PC-9 (cell line): ENCODE measurements around the gene RAD21L1. TPM values are rescaled to one million over a fixed set of nuclear protein-coding genes. Genes with fewer than 3 reads are reported as not detected.

Experiments used
- BruUV-seq: library from RNA; stranded (reverse); fragments of 400-500 nt; replicated peaks from 2 replicates; lab custom pipeline; 2021; lab: Mats Ljungman, UMichigan
- CTCF ChIA-PET: fragments of 300-600 bp; sonication (Branson Sonifier 250); formaldehyde crosslinking; loops from one replicate; lab custom pipeline; 2022; ENCODE audit warnings: antibody characterized with exemption; lab: Charles Lee
- POLR2A ChIA-PET: fragments of 300-600 bp; sonication (Branson Sonifier 250); formaldehyde crosslinking; loops from one replicate; lab custom pipeline; 2022; ENCODE audit warnings: antibody characterized with exemption; ENCODE audit not compliant: unreplicated experiment; lab: Charles Lee
- DNase-seq, 2 experiments: peaks; one replicate each; pipeline versions ENCODE4 v3.0.0 to v3.0.0-alpha.2; 2015 to 2022; ENCODE audit warnings: mixed read lengths in 1 of 2
- H2AFZ ChIP-seq: fragments of 200-600 bp; sonication (generic); 2 replicates; pipeline ENCODE4 v1.8.1; 2017; ENCODE audit warnings: antibody characterized with exemption
- H3F3A ChIP-seq: fragments of 200-600 bp; sonication (generic); 2 replicates; pipeline ENCODE4 v1.8.1; 2017; ENCODE audit warnings: antibody characterized with exemption, mild to moderate bottlenecking, low read depth; ENCODE audit not compliant: insufficient read depth
- H3K27ac ChIP-seq: fragments of 200-600 bp; sonication (generic); 2 replicates; pipeline ENCODE4 v1.6.1; 2016; ENCODE audit warnings: mixed run types
- H3K27me3 ChIP-seq: fragments of 200-600 bp; sonication (generic); 2 replicates; pipeline ENCODE4 v1.6.1; 2016; ENCODE audit warnings: low read depth, mixed run types; ENCODE audit not compliant: insufficient read depth
- H3K36me3 ChIP-seq: fragments of 200-600 bp; sonication (generic); 2 replicates; pipeline ENCODE4 v1.6.1; 2016; ENCODE audit warnings: low read depth, mixed run types
- H3K4me1 ChIP-seq: fragments of 200-600 bp; sonication (generic); replicated peaks from 2 replicates; pipeline ENCODE4 v1.6.1; 2016; ENCODE audit warnings: mixed run types; ENCODE audit not compliant: insufficient read depth
- H3K4me2 ChIP-seq: fragments of 200-600 bp; sonication (generic); 2 replicates; pipeline ENCODE4 v1.6.1; 2017; ENCODE audit warnings: mixed run types
- H3K4me3 ChIP-seq: fragments of 200-600 bp; sonication (generic); 2 replicates; pipeline ENCODE4 v1.6.1; 2016; ENCODE audit warnings: mixed run types
- H3K79me2 ChIP-seq: fragments of 200-600 bp; sonication (generic); 2 replicates; pipeline ENCODE4 v1.6.1; 2017; ENCODE audit warnings: low read depth, mixed run types
- H3K9me2 ChIP-seq: fragments of 200-600 bp; sonication (generic); 2 replicates; pipeline ENCODE4 v1.8.1; 2017; ENCODE audit warnings: mild to moderate bottlenecking; ENCODE audit not compliant: insufficient read depth
- H3K9me3 ChIP-seq: fragments of 200-600 bp; sonication (generic); 2 replicates; pipeline ENCODE4 v1.8.1; 2016; ENCODE audit warnings: low read depth; ENCODE audit not compliant: insufficient read depth
- H4K20me1 ChIP-seq: fragments of 200-600 bp; sonication (generic); 2 replicates; pipeline ENCODE4 v1.8.1; 2017; ENCODE audit not compliant: insufficient read depth
- EZH2 ChIP-seq: fragments of 200-600 bp; sonication (generic); IDR thresholded peaks from 2 replicates; pipeline ENCODE4 v1.8.0; 2017; ENCODE audit warnings: antibody characterized with exemption, low read depth
- intact Hi-C: fragments of 100-400 bp; cut with micrococcal nuclease; formaldehyde crosslinking; loops from one replicate; pipeline ENCODE4 v1.10.0; 2022; ENCODE audit not compliant: unreplicated experiment
- total RNA-seq: library from RNA; stranded (reverse); gene quantifications from 2 replicates; pipeline ENCODE4 v1.2.3, GENCODE V29; 2021
- TF ChIP-seq, protein P1 (sequence below): fragments of 200-600 bp; sonication (generic); conservative IDR thresholded peaks from 2 replicates; pipeline ENCODE4 v1.6.1; 2017; ENCODE audit warnings: mixed run types, antibody characterized with exemption, mild to moderate bottlenecking, moderate library complexity

RAD21L1 gene
- total RNA-seq, 1 experiment from 2014 or later: not detected

- Histone ChIP-seq H3F3A (no peaks in the 10 kb centered on the region; the same call in 1 of the 2 replicates), H2AFZ (no peak overlapping the region), H3K4me2 (no peak overlapping the region), H4K20me1 (no peaks in the 10 kb centered on the region), H3K27me3 (no peaks in the 10 kb centered on the region), H3K27ac (no peak overlapping the region), H3K9me3 (no peaks in the 10 kb centered on the region), H3K36me3 (no peaks in the 10 kb centered on the region), H3K9me2 (no peaks in the 10 kb centered on the region), H3K4me1 (no peaks in the 10 kb centered on the region), H3K4me3 (no peak overlapping the region), H3K79me2 (no peaks in the 10 kb centered on the region)
- DNase-seq: no peak
- TF ChIP-seq, protein P1, sequence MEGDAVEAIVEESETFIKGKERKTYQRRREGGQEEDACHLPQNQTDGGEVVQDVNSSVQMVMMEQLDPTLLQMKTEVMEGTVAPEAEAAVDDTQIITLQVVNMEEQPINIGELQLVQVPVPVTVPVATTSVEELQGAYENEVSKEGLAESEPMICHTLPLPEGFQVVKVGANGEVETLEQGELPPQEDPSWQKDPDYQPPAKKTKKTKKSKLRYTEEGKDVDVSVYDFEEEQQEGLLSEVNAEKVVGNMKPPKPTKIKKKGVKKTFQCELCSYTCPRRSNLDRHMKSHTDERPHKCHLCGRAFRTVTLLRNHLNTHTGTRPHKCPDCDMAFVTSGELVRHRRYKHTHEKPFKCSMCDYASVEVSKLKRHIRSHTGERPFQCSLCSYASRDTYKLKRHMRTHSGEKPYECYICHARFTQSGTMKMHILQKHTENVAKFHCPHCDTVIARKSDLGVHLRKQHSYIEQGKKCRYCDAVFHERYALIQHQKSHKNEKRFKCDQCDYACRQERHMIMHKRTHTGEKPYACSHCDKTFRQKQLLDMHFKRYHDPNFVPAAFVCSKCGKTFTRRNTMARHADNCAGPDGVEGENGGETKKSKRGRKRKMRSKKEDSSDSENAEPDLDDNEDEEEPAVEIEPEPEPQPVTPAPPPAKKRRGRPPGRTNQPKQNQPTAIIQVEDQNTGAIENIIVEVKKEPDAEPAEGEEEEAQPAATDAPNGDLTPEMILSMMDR: no peak
- TF ChIP-seq EZH2: no peak
- CTCF ChIA-PET: no interaction called here
- POLR2A ChIA-PET: interaction anchor here (0.5 to 0.8 kb wide), 2 partner anchors 32 to 732 kb away, joined by 4 to 6 read pairs; no protein-coding TSS in a partner anchor
- BruUV-seq: no TSS peak
- intact Hi-C loops: no loop called here
Observed at GRCh38 chr20:1274485-1275311, 48.9 kb downstream of the RAD21L1 start.

GRCh38 chr20:1275919-1276318 lies 50.1 kb downstream of the RAD21L1 start:
- no peak overlapping the region for H3K4me3 ChIP-seq
- no peaks in the 10 kb centered on the region for H3K9me2 ChIP-seq
- H3F3A ChIP-seq: no peaks in the 10 kb centered on the region; the same call in 1 of the 2 replicates
- H3K4me2 ChIP-seq: no peak overlapping the region
- H3K79me2 ChIP-seq: no peaks in the 10 kb centered on the region
- H3K4me1 ChIP-seq: no peaks in the 10 kb centered on the region
- no peak overlapping the region for H3K27ac ChIP-seq
- no peaks in the 10 kb centered on the region for H3K9me3 ChIP-seq
- ChIA-PET CTCF (no interaction called here), POLR2A (interaction anchor here (0.8 kb wide), 1 partner anchor 34 kb away, joined by 6 read pairs; no protein-coding TSS in a partner anchor)
- no peaks in the 10 kb centered on the region for H3K36me3 ChIP-seq
- no peak overlapping the region for H2AFZ ChIP-seq
- intact Hi-C loops: no loop called here
- TF ChIP-seq EZH2: no peak
- TF ChIP-seq, protein P1: no peak
- DNase-seq: no peak
- no TSS peak for BruUV-seq
- no peaks in the 10 kb centered on the region for H3K27me3 ChIP-seq
- no peaks in the 10 kb centered on the region for H4K20me1 ChIP-seq

DNA sequence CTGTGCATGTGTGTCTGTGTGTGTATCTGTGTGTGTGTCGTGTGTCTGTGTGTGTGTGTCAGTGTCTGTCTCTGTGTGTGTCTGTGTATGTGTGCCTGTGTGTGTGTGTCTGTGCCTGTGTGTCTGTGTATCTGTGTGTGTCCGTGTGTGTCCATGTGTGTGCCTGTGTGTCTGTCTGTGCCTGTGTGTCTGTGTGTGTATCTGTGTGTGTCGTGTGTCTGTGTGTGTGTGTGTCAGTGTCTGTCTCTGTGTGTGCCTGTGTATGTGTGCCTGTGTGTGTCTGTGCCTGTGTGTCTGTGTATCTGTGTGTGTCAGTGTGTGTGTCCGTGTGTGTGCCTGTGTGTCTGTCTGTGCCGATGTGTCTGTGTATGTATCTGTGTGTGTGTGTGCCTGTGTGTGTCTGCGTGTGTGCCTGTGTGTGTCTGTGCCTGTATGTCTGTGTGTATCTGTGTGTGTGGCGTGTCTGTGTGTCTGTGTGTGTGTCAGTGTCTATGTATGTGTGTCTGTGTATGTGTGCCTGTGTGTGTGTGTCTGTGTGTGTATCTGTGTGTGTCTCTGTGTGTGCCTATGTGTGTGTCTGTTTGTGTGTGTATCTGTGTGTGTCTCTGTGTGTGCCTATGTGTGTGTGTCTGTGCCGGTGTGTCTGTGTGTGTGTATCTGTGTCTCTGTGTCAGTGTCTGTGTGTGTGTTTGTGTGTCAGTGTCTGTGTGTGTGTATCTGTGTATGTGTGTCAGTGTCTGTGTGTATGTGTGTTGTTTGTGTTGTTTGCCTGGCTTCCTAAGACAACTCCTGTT lies 51.9 kb downstream of the RAD21L1 start:
- H3K27me3 ChIP-seq: no peaks in the 10 kb centered on the region
- no peak overlapping the region for H2AFZ ChIP-seq
- no peak overlapping the region for H3K4me3 ChIP-seq
- TF ChIP-seq, protein P1: no peak
- BruUV-seq: no TSS peak
- H3K9me3 ChIP-seq: no peaks in the 10 kb centered on the region
- no peaks in the 10 kb centered on the region for H4K20me1 ChIP-seq
- no peak overlapping the region for H3K4me2 ChIP-seq
- H3K79me2 ChIP-seq: no peaks in the 10 kb centered on the region
- DNase-seq: no peak
- H3K9me2 ChIP-seq: no peaks in the 10 kb centered on the region
- no peaks in the 10 kb centered on the region for H3K4me1 ChIP-seq
- ChIA-PET POLR2A (no interaction called here), CTCF (interaction anchor here (0.6 kb wide), 1 partner anchor 205 kb away, joined by 6 read pairs; no protein-coding TSS in a partner anchor)
- H3K27ac ChIP-seq: no peak overlapping the region
- intact Hi-C loops: no loop called here
- H3K36me3 ChIP-seq: no peaks in the 10 kb centered on the region
- no peaks in the 10 kb centered on the region for H3F3A ChIP-seq
